ENCODE data around the gene UPF2. TPM values are rescaled to one million over a fixed set of nuclear protein-coding genes. Genes with fewer than 3 reads are reported as not detected.

Gene UPF2
- total RNA-seq, 1 donor from 2014 or later: 16.1 TPM

GRCh38 chr10:12006671-12007070 is 35.9 kb downstream of the UPF2 start:
- H3K27me3 ChIP-seq (ENCODE audit: control insufficient read depth, insufficient read depth, low read length): no peaks in the 10 kb centered on the region
- no peak for DNase-seq (ENCODE audit: low read depth)
- H3K4me3 ChIP-seq (ENCODE audit: low read depth, low read length): no peak overlapping the region
- FAIRE-seq: no peak
- H3K36me3 ChIP-seq (ENCODE audit: control insufficient read depth, insufficient read depth, low read length): peaks cover 8% of the 10 kb centered on the region
- TF ChIP-seq CTCF (IDR thresholded peaks at IDR 0.05; ENCODE audit: insufficient read depth, low read length, severe bottlenecking): no peak

- TF ChIP-seq CTCF (IDR thresholded peaks at IDR 0.05; ENCODE audit: insufficient read depth, low read length, severe bottlenecking): no peak
- peaks cover 4% of the 10 kb centered on the region for H3K36me3 ChIP-seq (ENCODE audit: control insufficient read depth, insufficient read depth, low read length)
- H3K4me3 ChIP-seq (ENCODE audit: low read depth, low read length): no peak overlapping the region
- H3K27me3 ChIP-seq (ENCODE audit: control insufficient read depth, insufficient read depth, low read length): no peaks in the 10 kb centered on the region
- DNase-seq (ENCODE audit: low read depth) (no peak), FAIRE-seq (no peak)
Observed at GRCh38 chr10:11993834-11994468, 48.7 kb downstream of the UPF2 start.

GRCh38 chr10:11988924-11989323 is 53.7 kb downstream of the UPF2 start:
- no peak for TF ChIP-seq CTCF (IDR thresholded peaks at IDR 0.05; ENCODE audit: insufficient read depth, low read length, severe bottlenecking)
- H3K27me3 ChIP-seq (ENCODE audit: control insufficient read depth, insufficient read depth, low read length): no peaks in the 10 kb centered on the region
- DNase-seq (ENCODE audit: low read depth): no peak
- H3K4me3 ChIP-seq (ENCODE audit: low read depth, low read length): no peak overlapping the region
- no peak for FAIRE-seq
- peaks cover 4% of the 10 kb centered on the region for H3K36me3 ChIP-seq (ENCODE audit: control insufficient read depth, insufficient read depth, low read length)

DNA sequence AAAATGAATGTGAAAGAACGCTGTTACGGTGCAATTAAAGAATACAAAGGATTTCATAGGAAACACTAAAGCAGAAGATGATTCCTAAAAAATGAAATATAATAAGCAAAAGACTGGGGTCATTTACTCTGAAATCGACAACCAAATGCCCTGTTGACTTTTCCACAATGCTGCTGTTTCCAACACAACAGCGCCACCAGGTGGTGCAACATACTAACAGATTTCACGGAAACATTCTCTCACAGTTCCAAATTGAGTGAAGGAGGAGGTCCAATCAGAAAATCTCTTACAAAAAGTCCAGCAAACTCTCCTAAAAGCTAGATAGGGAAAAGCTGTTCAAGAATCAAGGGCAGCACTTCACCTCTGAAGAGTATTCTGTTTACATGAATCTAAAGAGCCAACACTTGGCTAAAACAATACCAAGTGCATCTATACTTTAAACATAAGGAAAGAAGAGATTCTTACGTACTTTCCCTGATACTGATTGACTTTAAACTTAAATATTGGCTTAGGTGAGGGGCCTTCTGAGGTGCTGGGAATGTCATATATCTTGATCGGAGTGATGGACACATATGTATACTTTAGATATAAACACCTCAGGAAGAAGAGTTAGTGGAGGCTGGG is 55.9 kb downstream of the UPF2 start:
- FAIRE-seq (no peak), DNase-seq (ENCODE audit: low read depth) (peak; percentile 78)
- Histone ChIP-seq H3K36me3 (ENCODE audit: control insufficient read depth, insufficient read depth, low read length) (peaks cover 7% of the 10 kb centered on the region), H3K27me3 (ENCODE audit: control insufficient read depth, insufficient read depth, low read length) (no peaks in the 10 kb centered on the region), H3K4me3 (ENCODE audit: low read depth, low read length) (no peak overlapping the region)
- peak; percentile 79 for TF ChIP-seq CTCF (IDR thresholded peaks at IDR 0.05; ENCODE audit: insufficient read depth, low read length, severe bottlenecking)

- DNase-seq (ENCODE audit: low read depth) (no peak), FAIRE-seq (no peak)
- Histone ChIP-seq H3K36me3 (ENCODE audit: control insufficient read depth, insufficient read depth, low read length) (peaks cover 3% of the 10 kb centered on the region), H3K4me3 (ENCODE audit: low read depth, low read length) (no peak overlapping the region), H3K27me3 (ENCODE audit: control insufficient read depth, insufficient read depth, low read length) (no peaks in the 10 kb centered on the region)
- TF ChIP-seq CTCF (IDR thresholded peaks at IDR 0.05; ENCODE audit: insufficient read depth, low read length, severe bottlenecking): no peak
Observed at GRCh38 chr10:11982253-11982652, 60.4 kb downstream of the UPF2 start.
